ENCODE measurements around the gene CPT1B. TPM values are rescaled to one million over a fixed set of nuclear protein-coding genes. Genes with fewer than 3 reads are reported as not detected.
A peak's percentile ranks its signal among the peaks of the same experiment; 100 is the strongest.
"Not testable (repeated sequence)": the region's sequence is repeated elsewhere in the genome, so short reads cannot be mapped to it uniquely, and the experiment has no call there.

Gene CPT1B
- total RNA-seq, 1 experiment from 2014 or later: 3.4 TPM

- in situ Hi-C loops (cut with HindIII; ENCODE audit: low sequenced_read_pairs): no loop called here
- no peak for DNase-seq (ENCODE audit: low spot score)
Measured at GRCh38 chr22:50610581-50610980, 32.4 kb upstream of the CPT1B start.

- in situ Hi-C loops (cut with HindIII; ENCODE audit: low sequenced_read_pairs): no loop called here
- DNase-seq (ENCODE audit: low spot score): no peak
Measured at GRCh38 chr22:50610041-50610451, 31.8 kb upstream of the CPT1B start.

- in situ Hi-C loops (cut with HindIII; ENCODE audit: low sequenced_read_pairs): no loop called here
- DNase-seq (ENCODE audit: low spot score): no peak
Measured at GRCh38 chr22:50609599-50609998, 31.4 kb upstream of the CPT1B start.

- in situ Hi-C loops (cut with HindIII; ENCODE audit: low sequenced_read_pairs): no loop called here
- DNase-seq (ENCODE audit: low spot score): no peak
Measured at GRCh38 chr22:50608996-50609395, 30.8 kb upstream of the CPT1B start.

GRCh38 chr22:50608058-50608840 is 30.0 kb upstream of the CPT1B start:
- in situ Hi-C loops (cut with HindIII; ENCODE audit: low sequenced_read_pairs); DNase-seq (ENCODE audit: low spot score): not testable (repeated sequence)

GRCh38 chr22:50607659-50608020 is 29.4 kb upstream of the CPT1B start:
- DNase-seq (ENCODE audit: low spot score): no peak
- in situ Hi-C loops (cut with HindIII; ENCODE audit: low sequenced_read_pairs): no loop called here

- in situ Hi-C loops (cut with HindIII; ENCODE audit: low sequenced_read_pairs): no loop called here
- DNase-seq (ENCODE audit: low spot score): no peak
Measured at GRCh38 chr22:50606946-50607658, 28.9 kb upstream of the CPT1B start.

- in situ Hi-C loops (cut with HindIII; ENCODE audit: low sequenced_read_pairs): no loop called here
- DNase-seq (ENCODE audit: low spot score): peak; percentile 84
Measured at GRCh38 chr22:50606165-50606945, 28.1 kb upstream of the CPT1B start.

GRCh38 chr22:50605613-50606074 is 27.4 kb upstream of the CPT1B start:
- in situ Hi-C loops (cut with HindIII; ENCODE audit: low sequenced_read_pairs): no loop called here
- DNase-seq (ENCODE audit: low spot score): no peak

GRCh38 chr22:50605002-50605612 is 26.9 kb upstream of the CPT1B start:
- no peak for DNase-seq (ENCODE audit: low spot score)
- in situ Hi-C loops (cut with HindIII; ENCODE audit: low sequenced_read_pairs): no loop called here

GRCh38 chr22:50604256-50605001 is 26.2 kb upstream of the CPT1B start:
- no peak for DNase-seq (ENCODE audit: low spot score)
- in situ Hi-C loops (cut with HindIII; ENCODE audit: low sequenced_read_pairs): no loop called here

GRCh38 chr22:50603511-50604255 is 25.5 kb upstream of the CPT1B start:
- no peak for DNase-seq (ENCODE audit: low spot score)
- in situ Hi-C loops (cut with HindIII; ENCODE audit: low sequenced_read_pairs): no loop called here

- DNase-seq (ENCODE audit: low spot score): peak; percentile 48
- in situ Hi-C loops (cut with HindIII; ENCODE audit: low sequenced_read_pairs): no loop called here
Measured at GRCh38 chr22:50602338-50602700, 24.1 kb upstream of the CPT1B start.

- DNase-seq (ENCODE audit: low spot score): no peak
- in situ Hi-C loops (cut with HindIII; ENCODE audit: low sequenced_read_pairs): no loop called here
Measured at GRCh38 chr22:50601669-50602337, 23.6 kb upstream of the CPT1B start.

GRCh38 chr22:50600967-50601668 is 22.9 kb upstream of the CPT1B start:
- DNase-seq (ENCODE audit: low spot score): no peak
- in situ Hi-C loops (cut with HindIII; ENCODE audit: low sequenced_read_pairs): no loop called here

GRCh38 chr22:50600538-50600937 is 22.3 kb upstream of the CPT1B start, which contains the start of gene MAPK8IP2:
MAPK8IP2 (plus strand) TSS chr22:50600793; CDS start chr22:50600819, 26 bp downstream.
- DNase-seq (ENCODE audit: low spot score): peak; percentile 72
- in situ Hi-C loops (cut with HindIII; ENCODE audit: low sequenced_read_pairs): no loop called here

- no peak for DNase-seq (ENCODE audit: low spot score)
- in situ Hi-C loops (cut with HindIII; ENCODE audit: low sequenced_read_pairs): no loop called here
Measured at GRCh38 chr22:50599816-50600455, 21.7 kb upstream of the CPT1B start.

Data from G401 (cell line).